Hepatocyte (in vitro differentiated cells): ENCODE results near the gene TP53I13. TPM values are rescaled to one million over a fixed set of nuclear protein-coding genes. Genes with fewer than 3 reads are reported as not detected.

Experiments
- DNase-seq: peaks from one replicate; pipeline ENCODE4 v3.0.0-alpha.2; 2016; ENCODE audit warnings: low spot score
- H2AFZ ChIP-seq: fragments of 200-600 bp; sonication (generic); 2 replicates; pipeline ENCODE4 v1.6.0; 2016; ENCODE audit warnings: antibody characterized with exemption, mild to moderate bottlenecking
- H3K27ac ChIP-seq: fragments of 200-600 bp; sonication (generic); 2 replicates; pipeline ENCODE4 v1.5.1; 2016; ENCODE audit warnings: mild to moderate bottlenecking
- H3K27me3 ChIP-seq: fragments of 200-600 bp; sonication (generic); 2 replicates; pipeline ENCODE4 v1.6.1; 2016
- H3K36me3 ChIP-seq: fragments of 200-600 bp; sonication (generic); replicated peaks from 2 replicates; pipeline ENCODE4 v1.5.1; 2016; ENCODE audit warnings: low read depth; ENCODE audit not compliant: insufficient read depth
- H3K4me1 ChIP-seq: fragments of 200-600 bp; sonication (generic); 2 replicates; pipeline ENCODE4 v1.5.1; 2016; ENCODE audit warnings: mild to moderate bottlenecking, moderate library complexity; ENCODE audit not compliant: insufficient read depth
- H3K4me2 ChIP-seq: fragments of 200-600 bp; sonication (generic); 2 replicates; pipeline ENCODE4 v1.6.0; 2016
- H3K4me3 ChIP-seq: fragments of 200-600 bp; sonication (generic); 2 replicates; pipeline ENCODE4 v1.5.1; 2016; ENCODE audit warnings: mild to moderate bottlenecking
- H3K79me2 ChIP-seq: fragments of 200-600 bp; sonication (generic); 2 replicates; pipeline ENCODE4 v1.6.0; 2017; ENCODE audit warnings: mild to moderate bottlenecking
- H3K9me2 ChIP-seq: fragments of 200-600 bp; sonication (generic); replicated peaks from 2 replicates; pipeline ENCODE4 v1.6.0; 2017; ENCODE audit warnings: mild to moderate bottlenecking; ENCODE audit not compliant: insufficient read depth
- H3K9me3 ChIP-seq: fragments of 200-600 bp; sonication (generic); 2 replicates; pipeline ENCODE4 v1.5.1; 2016; ENCODE audit warnings: low read depth, mild to moderate bottlenecking
- H4K20me1 ChIP-seq: fragments of 200-600 bp; sonication (generic); 2 replicates; pipeline ENCODE4 v1.6.0; 2016; ENCODE audit warnings: mild to moderate bottlenecking; ENCODE audit not compliant: insufficient read depth, poor library complexity, severe bottlenecking
- CTCF ChIP-seq: fragments of 200-600 bp; sonication (generic); IDR thresholded peaks from 2 replicates; pipeline ENCODE4 v1.5.1; 2016; ENCODE audit warnings: antibody characterized with exemption, mild to moderate bottlenecking; ENCODE audit not compliant: poor library complexity
- EZH2 ChIP-seq: fragments of 200-600 bp; sonication (generic); IDR thresholded peaks from 2 replicates; pipeline ENCODE4 v1.6.1; 2016; ENCODE audit warnings: antibody characterized with exemption, mild to moderate bottlenecking, borderline replicate concordance
- EZH2phosphoT487 ChIP-seq: fragments of 200-600 bp; sonication (generic); IDR thresholded peaks from one replicate; pipeline ENCODE4 v1.6.1; 2018; ENCODE audit warnings: antibody characterized with exemption, mild to moderate bottlenecking, low read depth, moderate library complexity; ENCODE audit not compliant: unreplicated experiment, severe bottlenecking
- WGBS: methylation state at CpG from one replicate; pipeline ENCODE4 v1.1.6; 2016; ENCODE audit warnings: low lambda C conversion rate; ENCODE audit errors: missing lambda C conversion rate; 5-methylcytosine and 5-hydroxymethylcytosine counted together
- polyA plus RNA-seq: library from polyadenylated mRNA; unstranded; fragments of >200 nt; fragmentation: Nextera tagmentation; extraction: Ambion mirVana; gene quantifications from 2 replicates; pipeline ENCODE4 v1.2.1, GENCODE V29; 2016
- total RNA-seq: library from RNA; depleted of rRNA; stranded (reverse); fragments of >200 nt; gene quantifications from 2 replicates; pipeline ENCODE4 v1.2.3, GENCODE V29; 2014

TP53I13 gene
- total and polyA plus RNA-seq, 2 experiments from 2014 or later: 43.4 to 92.9 TPM

- Histone ChIP-seq H3K27me3 (no peaks in the 10 kb centered on the region), H3K27ac (no peak overlapping the region)
- no peak for TF ChIP-seq CTCF
- no peak for TF ChIP-seq EZH2
- TF ChIP-seq EZH2phosphoT487: no peak
Observed at GRCh38 chr17:29561554-29562517, 6.7 kb upstream of the TP53I13 start.

GRCh38 chr17:29562615-29563014, 5.9 kb upstream of the TP53I13 start:
- peaks cover 8% of the 10 kb centered on the region for H3K79me2 ChIP-seq
- TF ChIP-seq CTCF (no peak), EZH2phosphoT487 (no peak), EZH2 (no peak)
- no peaks in the 10 kb centered on the region for H3K9me3 ChIP-seq
- no peaks in the 10 kb centered on the region for H3K36me3 ChIP-seq
- H3K4me3 ChIP-seq: no peak overlapping the region
- no peak overlapping the region for H2AFZ ChIP-seq
- DNase-seq: no peak
- H3K27me3 ChIP-seq: no peaks in the 10 kb centered on the region
- H3K4me2 ChIP-seq: no peak overlapping the region
- H3K9me2 ChIP-seq: no peaks in the 10 kb centered on the region
- no peak overlapping the region for H3K27ac ChIP-seq
- peaks cover 22% of the 10 kb centered on the region for H3K4me1 ChIP-seq
- H4K20me1 ChIP-seq: no peaks in the 10 kb centered on the region
- 93% methylated on average over 18 of the region's 18 CpGs for WGBS

More at GRCh38 chr17:29561554-29562517, 6.7 kb upstream of the TP53I13 start:
- Histone ChIP-seq H3K4me1 (peaks cover 22% of the 10 kb centered on the region), H2AFZ (no peak overlapping the region), H3K9me3 (no peaks in the 10 kb centered on the region), H3K79me2 (peaks cover 8% of the 10 kb centered on the region), H3K4me3 (no peak overlapping the region), H4K20me1 (no peaks in the 10 kb centered on the region), H3K9me2 (no peaks in the 10 kb centered on the region), H3K36me3 (no peaks in the 10 kb centered on the region), H3K4me2 (peak overlapping the region; percentile 17)
- WGBS: 89% methylated on average over 17 of the region's 17 CpGs
- DNase-seq: no peak

GRCh38 chr17:29563816-29564215, 4.7 kb upstream of the TP53I13 start:
- Histone ChIP-seq H3K79me2 (peaks cover 8% of the 10 kb centered on the region), H3K9me2 (no peaks in the 10 kb centered on the region), H3K36me3 (no peaks in the 10 kb centered on the region), H3K27me3 (no peaks in the 10 kb centered on the region), H3K4me2 (no peak overlapping the region), H3K27ac (no peak overlapping the region), H3K4me3 (no peak overlapping the region), H3K4me1 (peaks cover 22% of the 10 kb centered on the region), H4K20me1 (no peaks in the 10 kb centered on the region), H3K9me3 (no peaks in the 10 kb centered on the region), H2AFZ (no peak overlapping the region)
- DNase-seq: no peak
- no peak for TF ChIP-seq EZH2phosphoT487
- 96% methylated on average over 3 of the region's 3 CpGs for WGBS

- TF ChIP-seq CTCF (peak; percentile 21), EZH2phosphoT487 (no peak), EZH2 (no peak)
- peak overlapping the region; percentile 71 for H2AFZ ChIP-seq
- H3K9me3 ChIP-seq: no peaks in the 10 kb centered on the region
- 9% methylated on average over 54 of the region's 55 CpGs for WGBS
- H3K79me2 ChIP-seq: peaks cover 25% of the 10 kb centered on the region
- H3K36me3 ChIP-seq: no peaks in the 10 kb centered on the region
- peak overlapping the region; percentile 95 for H3K4me2 ChIP-seq
- no peaks in the 10 kb centered on the region for H3K27me3 ChIP-seq
- peak overlapping the region; percentile 80 for H3K4me3 ChIP-seq
- H3K9me2 ChIP-seq: no peaks in the 10 kb centered on the region
- DNase-seq: peak; percentile 58
- peaks cover 31% of the 10 kb centered on the region for H3K4me1 ChIP-seq
- H3K27ac ChIP-seq: peak overlapping the region; percentile 67
- no peaks in the 10 kb centered on the region for H4K20me1 ChIP-seq
Observed at GRCh38 chr17:29565643-29566472, 2.6 kb upstream of the TP53I13 start.
